Tibial nerve (tissue), 4 donors: Measurements from ENCODE around the gene XPOT. TPM values are rescaled to one million over a fixed set of nuclear protein-coding genes. Genes with fewer than 3 reads are reported as not detected.

ENCODE experiments used
- DNase-seq, 2 donors: peaks; one replicate each; pipeline ENCODE4 v3.0.0-alpha.2; 2019; ENCODE audit warnings: low spot score in 2 of 2
- H3K27ac ChIP-seq, 4 donors: fragments of 200-600 bp; sonication (generic) in 3 of 4; one replicate each; pipeline ENCODE4 v1.5.1; 2017 to 2019; ENCODE audit warnings: mild to moderate bottlenecking in 1 of 4
- H3K27me3 ChIP-seq, 2 donors: fragments of 200-600 bp; sonication (generic) in 1 of 2; one replicate each; pipeline versions ENCODE4 v1.5.1 to v1.6.0; 2017 to 2019
- H3K36me3 ChIP-seq, 3 donors: fragments of 200-600 bp; sonication (generic); one replicate each; pipeline ENCODE4 v1.5.1; 2018 to 2019
- H3K4me1 ChIP-seq, 4 donors: fragments of 200-600 bp; sonication (generic) in 3 of 4; one replicate each; pipeline ENCODE4 v1.5.1; 2017 to 2019
- H3K4me3 ChIP-seq, 4 donors: fragments of 200-600 bp; sonication (generic) in 3 of 4; one replicate each; pipeline ENCODE4 v1.5.1; 2017 to 2019; ENCODE audit warnings: mild to moderate bottlenecking in 1 of 4, moderate library complexity in 1 of 4
- H3K9me3 ChIP-seq, 4 donors: fragments of 200-600 bp; sonication (generic) in 3 of 4; one replicate each; pipeline ENCODE4 v1.5.1; 2017 to 2019
- CTCF ChIP-seq, 5 experiments: fragments of 200-600 bp in 3 of 5; fragments of 450-650 bp in 2 of 5; sonication (generic) in 3 of 5; IDR thresholded peaks; one replicate each; pipeline ENCODE4 v1.5.1; 2016 to 2019; ENCODE audit warnings: antibody characterized with exemption in 5 of 5, mild to moderate bottlenecking in 3 of 5, moderate library complexity in 2 of 5
- EP300 ChIP-seq, 2 donors: sonication (generic); formaldehyde crosslinking; IDR thresholded peaks; one replicate each; pipeline ENCODE4 v1.6.1; 2017; ENCODE audit warnings: antibody characterized with exemption in 2 of 2, mild to moderate bottlenecking in 1 of 2
- POLR2A ChIP-seq, 2 donors: fragments of 450-650 bp; IDR thresholded peaks; one replicate each; pipeline ENCODE4 v1.6.1; 2017; ENCODE audit warnings: antibody characterized with exemption in 2 of 2, mild to moderate bottlenecking in 2 of 2, moderate library complexity in 2 of 2
- WGBS, 2 donors: methylation state at CpG; one replicate each; pipeline ENCODE4 v1.1.5; 2018; 5-methylcytosine and 5-hydroxymethylcytosine counted together
- total RNA-seq, 4 donors: library from RNA; depleted of rRNA; stranded (reverse); fragments of >200 nt; gene quantifications; one replicate each; pipeline ENCODE4 v1.1.0, GENCODE V29; 2016

Gene XPOT
- total RNA-seq, 4 donors from 2014 or later: 42.6 to 53.3 (median 45.3) TPM

GRCh38 chr12:64468966-64469365 lies 64.8 kb downstream of the XPOT start:
- no peak for DNase-seq
- no peaks in the 10 kb centered on the region for H3K27me3 ChIP-seq
- 64 to 74% methylated on average over 5 of the region's 5 CpGs for WGBS, 2 donors
- no peak for TF ChIP-seq POLR2A (IDR thresholded peaks at IDR 0.05)
- peaks cover 0 to 77% (median 3%) of the 10 kb centered on the region in 3 donors for H3K36me3 ChIP-seq
- H3K4me1 ChIP-seq: peaks cover 0 to 9% (median 0%) of the 10 kb centered on the region in 4 donors
- no peak overlapping the region for H3K4me3 ChIP-seq
- H3K27ac ChIP-seq: no peak overlapping the region
- no peaks in the 10 kb centered on the region for H3K9me3 ChIP-seq

GRCh38 chr12:64469455-64470142 lies 65.4 kb downstream of the XPOT start:
- H3K9me3 ChIP-seq: no peaks in the 10 kb centered on the region
- no peak overlapping the region for H3K4me3 ChIP-seq
- peaks cover 0 to 77% (median 3%) of the 10 kb centered on the region in 3 donors for H3K36me3 ChIP-seq
- peaks cover 0 to 9% (median 0%) of the 10 kb centered on the region in 4 donors for H3K4me1 ChIP-seq
- TF ChIP-seq EP300 (IDR thresholded peaks at IDR 0.05) (no peak), POLR2A (IDR thresholded peaks at IDR 0.05) (no peak), CTCF (IDR thresholded peaks at IDR 0.05) (no peak)
- no peaks in the 10 kb centered on the region for H3K27me3 ChIP-seq
- no peak overlapping the region for H3K27ac ChIP-seq
- no peak for DNase-seq
- 90 to 92% methylated on average over 2 of the region's 2 CpGs for WGBS, 2 donors

GRCh38 chr12:64470495-64470894 lies 66.3 kb downstream of the XPOT start:
- 91 to 92% methylated on average over 2 of the region's 2 CpGs for WGBS, 2 donors
- peaks cover 3 to 77% (median 5%) of the 10 kb centered on the region in 3 donors for H3K36me3 ChIP-seq
- H3K9me3 ChIP-seq: peaks cover 0 to 2% (median under 1%) of the 10 kb centered on the region in 4 donors
- no peak for TF ChIP-seq CTCF (IDR thresholded peaks at IDR 0.05)
- peaks cover 0 to 9% (median 0%) of the 10 kb centered on the region in 4 donors for H3K4me1 ChIP-seq
- H3K4me3 ChIP-seq: no peak overlapping the region
- H3K27me3 ChIP-seq: no peaks in the 10 kb centered on the region
- DNase-seq: no peak
- no peak overlapping the region for H3K27ac ChIP-seq

- TF ChIP-seq EP300 (IDR thresholded peaks at IDR 0.05): no peak
- TF ChIP-seq POLR2A (IDR thresholded peaks at IDR 0.05): no peak
- TF ChIP-seq CTCF (IDR thresholded peaks at IDR 0.05): no peak
- Histone ChIP-seq H3K36me3 (peaks cover 3 to 89% (median 10%) of the 10 kb centered on the region in 3 donors), H3K4me1 (peaks cover 0 to 9% (median 0%) of the 10 kb centered on the region in 4 donors), H3K27me3 (no peaks in the 10 kb centered on the region), H3K27ac (no peak overlapping the region), H3K9me3 (peaks cover 0 to 19% (median 4%) of the 10 kb centered on the region in 4 donors), H3K4me3 (no peak overlapping the region)
- 94 to 96% methylated on average over 2 of the region's 2 CpGs for WGBS, 2 donors
- DNase-seq: no peak
These were observed 69.0 kb downstream of the XPOT start for GRCh38 chr12:64473176-64473575.

GRCh38 chr12:64475518-64475917 lies 71.3 kb downstream of the XPOT start:
- H3K36me3 ChIP-seq: peaks cover 0 to 78% (median 10%) of the 10 kb centered on the region in 3 donors
- DNase-seq: no peak
- TF ChIP-seq EP300 (IDR thresholded peaks at IDR 0.05): no peak
- TF ChIP-seq CTCF (IDR thresholded peaks at IDR 0.05): no peak
- TF ChIP-seq POLR2A (IDR thresholded peaks at IDR 0.05): no peak

More at GRCh38 chr12:64475518-64475917, 71.3 kb downstream of the XPOT start:
- no peaks in the 10 kb centered on the region for H3K27me3 ChIP-seq
- H3K27ac ChIP-seq: no peak overlapping the region
- WGBS, 2 donors: 95 to 97% methylated on average over 4 of the region's 4 CpGs
- no peak overlapping the region for H3K4me3 ChIP-seq
- H3K9me3 ChIP-seq: peaks cover 0 to 19% (median 4%) of the 10 kb centered on the region in 4 donors
- peaks cover 0 to 4% (median 0%) of the 10 kb centered on the region in 4 donors for H3K4me1 ChIP-seq
